Small intestine (tissue), 7 donors: ENCODE data around the gene KNSTRN. TPM values are rescaled to one million over a fixed set of nuclear protein-coding genes. Genes with fewer than 3 reads are reported as not detected.
A peak's percentile ranks its signal among the peaks of the same experiment; 100 is the strongest.

Experiments used
- DNase-seq, 2 donors: peaks; one replicate each; pipeline versions ENCODE4 v3.0.0 to v3.0.0-alpha.2; 2013
- FAIRE-seq: peaks from 2 replicates; lab custom pipeline; 2012; peaks lifted over from hg19 to GRCh38; lab: Jason Lieb, UNC
- H3K27ac ChIP-seq, 3 donors: one replicate each; pipeline ENCODE4 v1.5.1; 2013; ENCODE audit warnings: low read length in 2 of 3, mild to moderate bottlenecking in 2 of 3, control low read depth in 1 of 3, inconsistent platforms in 1 of 3, low read depth in 1 of 3, moderate library complexity in 1 of 3
- H3K27me3 ChIP-seq, 3 donors: one replicate each; pipeline ENCODE4 v1.6.1; 2013; ENCODE audit warnings: low read length in 3 of 3, inconsistent platforms in 1 of 3; ENCODE audit not compliant: control insufficient read depth in 3 of 3, insufficient read depth in 3 of 3
- H3K36me3 ChIP-seq, 3 donors: one replicate each; pipeline ENCODE4 v1.6.1; 2013; ENCODE audit warnings: low read length in 3 of 3, inconsistent platforms in 1 of 3, low read depth in 1 of 3, mild to moderate bottlenecking in 1 of 3, moderate library complexity in 1 of 3; ENCODE audit not compliant: control insufficient read depth in 3 of 3, insufficient read depth in 2 of 3
- H3K4me1 ChIP-seq, 3 donors: one replicate each; pipeline ENCODE4 v1.6.1; 2013; ENCODE audit warnings: low read length in 2 of 3, inconsistent platforms in 1 of 3, low read depth in 1 of 3, mild to moderate bottlenecking in 1 of 3, moderate library complexity in 1 of 3; ENCODE audit not compliant: control insufficient read depth in 3 of 3, insufficient read depth in 2 of 3
- H3K4me3 ChIP-seq, 3 donors: one replicate each; pipeline ENCODE4 v1.5.1; 2013; ENCODE audit warnings: low read length in 3 of 3, control low read depth in 1 of 3, inconsistent platforms in 1 of 3, low read depth in 1 of 3, mild to moderate bottlenecking in 1 of 3, moderate library complexity in 1 of 3
- H3K9me3 ChIP-seq, 2 donors: one replicate each; pipeline ENCODE4 v1.6.1; 2013; ENCODE audit warnings: low read depth in 1 of 2, low read length in 1 of 2; ENCODE audit not compliant: control insufficient read depth in 2 of 2, insufficient read depth in 1 of 2
- WGBS, 3 donors: extraction: QIAGEN DNeasy Blood & Tissue Kit; methylation state at CpG; one replicate each; pipeline ENCODE4 v1.1.7; 2013; 5-methylcytosine and 5-hydroxymethylcytosine counted together
- polyA plus RNA-seq, 4 donors: library from polyadenylated mRNA; stranded (reverse) in 3 of 4; unstranded in 1 of 4; fragments of 200-250 nt in 3 of 4; fragments of 120-200 nt in 1 of 4; gene quantifications; one replicate each; pipeline versions ENCODE4 v1.2.1 to v1.2.3, GENCODE V29; 2013
- donor health status: healthy with polysubstance abuse.
- donor health status: control.
- donor health status: control.
- donor health status: Bipolar disorder and iron deficiency.
- donor health status: healthy.

The KNSTRN gene
- polyA plus RNA-seq, 4 donors: 4.1 to 24.3 (median 12.9) TPM

- Histone ChIP-seq H3K9me3 (no peaks in the 10 kb centered on the region), H3K4me3 (peak within 1 kb of the TSS in 2 of 3 donors; percentile 41 to 46), H3K36me3 (peaks cover 0 to 44% (median 23%) of the 10 kb centered on the region in 3 donors), H3K4me1 (peaks cover 0 to 48% (median 3%) of the 10 kb centered on the region in 3 donors), H3K27ac (peak within 1 kb of the TSS; percentile 36 to 83 (median 57)), H3K27me3 (peaks cover 0 to 8% (median 0%) of the 10 kb centered on the region in 3 donors)
- WGBS, 3 donors: 1 to 2% (median 2%) methylated on average over 52 to 82 of the region's 82 CpGs
- peak; percentile 95 to 96 for DNase-seq
- no peak for FAIRE-seq
Measured at GRCh38 chr15:40357723-40358470, 24.6 kb upstream of the KNSTRN start, which contains the start of gene DISP2. Gene DISP2, plus strand, starts transcription at chr15:40358219. Its CDS starts 103 bp downstream, at chr15:40358322.

- WGBS, 3 donors: 12 to 17% (median 13%) methylated on average over 27 to 31 of the region's 31 CpGs
- Histone ChIP-seq H3K27ac (no peak overlapping the region), H3K4me3 (peak overlapping the region in 2 of 3 donors; percentile 38 to 46), H3K27me3 (peaks cover 0 to 8% (median 0%) of the 10 kb centered on the region in 3 donors), H3K9me3 (no peaks in the 10 kb centered on the region), H3K36me3 (peaks cover 0 to 36% (median 18%) of the 10 kb centered on the region in 3 donors), H3K4me1 (peaks cover 0 to 41% (median 3%) of the 10 kb centered on the region in 3 donors)
- FAIRE-seq: no peak
- DNase-seq: peak in 1 of 2 donors; percentile 39
Measured at GRCh38 chr15:40358471-40359353, 23.8 kb upstream of the KNSTRN start.

GRCh38 chr15:40360015-40360414 is 22.5 kb upstream of the KNSTRN start:
- WGBS, 3 donors: 93 to 99% (median 93%) methylated on average over 4 of the region's 4 CpGs
- no peak for FAIRE-seq
- no peak for DNase-seq
- Histone ChIP-seq H3K36me3 (peaks cover 0 to 23% (median 10%) of the 10 kb centered on the region in 3 donors), H3K27ac (no peak overlapping the region), H3K4me1 (peaks cover 0 to 28% (median 3%) of the 10 kb centered on the region in 3 donors), H3K4me3 (no peak overlapping the region), H3K9me3 (no peaks in the 10 kb centered on the region), H3K27me3 (peaks cover 0 to 8% (median 0%) of the 10 kb centered on the region in 3 donors)

GRCh38 chr15:40361640-40362039 is 20.9 kb upstream of the KNSTRN start:
- peaks cover 0 to 8% (median 0%) of the 10 kb centered on the region in 3 donors for H3K27me3 ChIP-seq

GRCh38 chr15:40363611-40364010 is 18.9 kb upstream of the KNSTRN start:
- Histone ChIP-seq H3K36me3 (peaks cover 0 to 2% (median 0%) of the 10 kb centered on the region in 3 donors), H3K27me3 (peaks cover 0 to 8% (median 0%) of the 10 kb centered on the region in 3 donors), H3K4me3 (no peak overlapping the region), H3K4me1 (peaks cover 0 to 12% (median 5%) of the 10 kb centered on the region in 3 donors), H3K27ac (no peak overlapping the region), H3K9me3 (no peaks in the 10 kb centered on the region)
- 80 to 93% (median 93%) methylated on average over 8 of the region's 8 CpGs for WGBS, 3 donors
- FAIRE-seq (no peak), DNase-seq (no peak)

More at GRCh38 chr15:40361640-40362039, 20.9 kb upstream of the KNSTRN start:
- H3K27ac ChIP-seq: no peak overlapping the region
- 88 to 95% (median 94%) methylated on average over 2 of the region's 2 CpGs for WGBS, 3 donors
- H3K4me1 ChIP-seq: peaks cover 0 to 19% (median 3%) of the 10 kb centered on the region in 3 donors
- peaks cover 0 to 7% (median 0%) of the 10 kb centered on the region in 3 donors for H3K36me3 ChIP-seq
- FAIRE-seq: no peak
- H3K4me3 ChIP-seq: no peak overlapping the region
- no peaks in the 10 kb centered on the region for H3K9me3 ChIP-seq
- DNase-seq: no peak

- H3K9me3 ChIP-seq: no peaks in the 10 kb centered on the region
- H3K27ac ChIP-seq: no peak overlapping the region
- FAIRE-seq: no peak
- WGBS, 3 donors: 59 to 64% (median 61%) methylated on average over 6 of the region's 6 CpGs
- H3K36me3 ChIP-seq: peaks cover 0 to 2% (median 0%) of the 10 kb centered on the region in 3 donors
- DNase-seq: no peak
- no peak overlapping the region for H3K4me3 ChIP-seq
- H3K27me3 ChIP-seq: peaks cover 0 to 2% (median 0%) of the 10 kb centered on the region in 3 donors
- H3K4me1 ChIP-seq: peaks cover 0 to 9% (median 5%) of the 10 kb centered on the region in 3 donors
Measured at GRCh38 chr15:40364251-40364650, 18.3 kb upstream of the KNSTRN start.

- Histone ChIP-seq H3K4me1 (peaks cover 0 to 9% (median 5%) of the 10 kb centered on the region in 3 donors), H3K27me3 (no peaks in the 10 kb centered on the region), H3K9me3 (no peaks in the 10 kb centered on the region), H3K27ac (no peak overlapping the region), H3K36me3 (peaks cover 0 to 2% (median 0%) of the 10 kb centered on the region in 3 donors), H3K4me3 (no peak overlapping the region)
- no peak for FAIRE-seq
- WGBS, 3 donors: 88 to 96% (median 89%) methylated on average over 4 to 5 of the region's 5 CpGs
- DNase-seq: no peak
Measured at GRCh38 chr15:40365016-40365415, 17.5 kb upstream of the KNSTRN start.
